Lower lobe of right lung (tissue), 2 donors: Measurements from ENCODE around the gene SLC10A6. TPM values are rescaled to one million over a fixed set of nuclear protein-coding genes. Genes with fewer than 3 reads are reported as not detected.

Source experiments
- ATAC-seq, 2 donors: fragments of 200-7000 bp; cut with Tn5 transposase; one replicate each; pipeline ENCODE4 v1.9.1; 2020 to 2022; ENCODE audit warnings: mild to moderate bottlenecking in 2 of 2, moderate library complexity in 2 of 2
- DNase-seq: peaks from one replicate; pipeline ENCODE4 v3.0.0-alpha.2; 2020
- H3K27ac ChIP-seq: fragments of 200-600 bp; one replicate; pipeline ENCODE4 v1.8.0; 2022
- H3K27me3 ChIP-seq: fragments of 200-600 bp; one replicate; pipeline ENCODE4 v1.8.0; 2022; ENCODE audit warnings: low read depth
- H3K36me3 ChIP-seq: fragments of 200-600 bp; one replicate; pipeline ENCODE4 v1.8.0; 2022; ENCODE audit warnings: mild to moderate bottlenecking
- H3K4me1 ChIP-seq: fragments of 200-600 bp; one replicate; pipeline ENCODE4 v1.8.0; 2022
- H3K4me3 ChIP-seq: fragments of 200-600 bp; one replicate; pipeline ENCODE4 v1.8.0; 2022; ENCODE audit warnings: mild to moderate bottlenecking
- H3K9me3 ChIP-seq: fragments of 200-600 bp; one replicate; pipeline ENCODE4 v1.8.0; 2022
- CTCF ChIP-seq: fragments of 200-600 bp; IDR thresholded peaks from one replicate; pipeline ENCODE4 v1.8.0; 2022; ENCODE audit warnings: antibody characterized with exemption, mild to moderate bottlenecking
- intact Hi-C: fragments of 100-400 bp; cut with DNase I; formaldehyde crosslinking; loops from one replicate; pipeline ENCODE4 v1.11.0; 2022
- total RNA-seq: library from RNA; stranded (reverse); fragmentation: NEBNext Ultra II Directional; extraction: Animal tissue kit (Norgen Biotek cat#: 25700); gene quantifications from one replicate; pipeline ENCODE4 v1.2.1, GENCODE V29; 2021
- donor health status: DM: no; HTN: yes; CAD: no; lungs with severe emphysema.

SLC10A6 gene
- total RNA-seq, 1 donor from 2014 or later, result 0.97 TPM

DNA sequence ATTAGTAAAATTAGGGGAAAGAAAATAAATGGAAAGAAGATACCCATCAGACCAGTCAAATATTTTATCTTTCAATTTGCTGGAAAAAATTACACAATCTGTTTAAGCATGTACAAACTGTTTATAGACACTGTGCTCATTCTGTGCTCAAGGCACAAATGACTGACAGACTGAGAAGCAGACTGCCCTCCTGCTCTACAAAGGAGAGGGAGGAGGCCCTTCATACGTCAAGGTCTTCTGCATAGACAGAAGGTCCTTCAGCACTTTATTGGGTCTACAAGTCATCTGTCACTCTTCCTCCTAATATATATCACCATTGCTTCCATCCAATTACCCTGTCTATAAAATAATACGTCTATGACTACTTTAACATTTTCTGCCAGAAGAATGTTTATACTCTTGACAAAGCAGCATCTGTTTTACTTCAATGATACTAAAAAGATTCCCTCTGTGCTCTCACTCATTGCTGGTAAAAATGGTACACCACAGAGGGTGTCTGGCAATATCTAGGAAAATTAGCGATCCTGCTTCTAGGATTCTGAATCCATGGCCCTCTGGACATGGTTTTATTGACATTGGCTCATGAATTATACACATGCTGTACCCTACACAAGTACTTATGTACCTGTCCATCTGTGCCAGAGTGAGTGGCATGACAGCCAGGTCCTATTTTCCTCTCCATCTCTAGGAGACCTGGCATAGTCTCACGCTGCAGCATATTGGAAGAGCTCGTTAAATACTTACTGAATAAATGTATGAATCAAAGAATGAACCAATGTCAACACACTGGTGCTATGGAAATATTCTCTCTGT lies 11.3 kb downstream of the SLC10A6 start:
- Histone ChIP-seq H3K4me1 (no peaks in the 10 kb centered on the region), H3K36me3 (no peaks in the 10 kb centered on the region), H3K27me3 (no peaks in the 10 kb centered on the region), H3K9me3 (no peaks in the 10 kb centered on the region), H3K4me3 (no peak overlapping the region), H3K27ac (no peak overlapping the region)
- ATAC-seq, result peak in 1 of 2 donors; percentile 52
- intact Hi-C loops, result no loop called here
- DNase-seq, result no peak
- TF ChIP-seq CTCF, result no peak

- no peaks in the 10 kb centered on the region for H3K27me3 ChIP-seq
- no peak for DNase-seq
- H3K9me3 ChIP-seq, result no peaks in the 10 kb centered on the region
- no peak overlapping the region for H3K27ac ChIP-seq
- H3K36me3 ChIP-seq, result no peaks in the 10 kb centered on the region
- TF ChIP-seq CTCF, result no peak
- H3K4me3 ChIP-seq, result no peak overlapping the region
- H3K4me1 ChIP-seq, result no peaks in the 10 kb centered on the region
- ATAC-seq, result no peak
- intact Hi-C loops, result no loop called here
Measured at GRCh38 chr4:86835677-86836076, 13.5 kb downstream of the SLC10A6 start.

DNA sequence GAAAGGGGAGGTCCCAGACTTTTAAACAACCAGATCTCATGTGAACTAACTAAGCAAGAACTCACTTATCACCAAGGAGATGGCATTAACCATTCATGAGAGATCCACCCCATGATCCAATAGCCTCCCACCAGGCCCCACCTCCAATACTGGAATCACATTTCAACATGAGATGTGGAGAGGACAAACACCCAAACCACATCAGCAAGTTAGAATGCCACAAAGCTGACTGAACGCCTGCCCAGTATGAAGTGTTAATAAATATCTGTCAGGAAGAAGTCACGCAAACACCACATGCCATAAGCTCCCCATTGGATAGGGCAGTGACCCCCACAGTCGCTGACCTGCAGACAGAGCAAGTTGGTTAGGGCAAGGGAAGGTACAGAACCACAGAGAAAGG lies 14.3 kb downstream of the SLC10A6 start:
- TF ChIP-seq CTCF, result no peak
- Histone ChIP-seq H3K36me3 (no peaks in the 10 kb centered on the region), H3K4me1 (no peaks in the 10 kb centered on the region), H3K9me3 (no peaks in the 10 kb centered on the region), H3K4me3 (no peak overlapping the region), H3K27ac (no peak overlapping the region), H3K27me3 (no peaks in the 10 kb centered on the region)
- intact Hi-C loops, result no loop called here
- ATAC-seq, result no peak
- DNase-seq, result no peak

GRCh38 chr4:86833615-86834014 lies 15.6 kb downstream of the SLC10A6 start:
- no peaks in the 10 kb centered on the region for H3K4me1 ChIP-seq

DNA sequence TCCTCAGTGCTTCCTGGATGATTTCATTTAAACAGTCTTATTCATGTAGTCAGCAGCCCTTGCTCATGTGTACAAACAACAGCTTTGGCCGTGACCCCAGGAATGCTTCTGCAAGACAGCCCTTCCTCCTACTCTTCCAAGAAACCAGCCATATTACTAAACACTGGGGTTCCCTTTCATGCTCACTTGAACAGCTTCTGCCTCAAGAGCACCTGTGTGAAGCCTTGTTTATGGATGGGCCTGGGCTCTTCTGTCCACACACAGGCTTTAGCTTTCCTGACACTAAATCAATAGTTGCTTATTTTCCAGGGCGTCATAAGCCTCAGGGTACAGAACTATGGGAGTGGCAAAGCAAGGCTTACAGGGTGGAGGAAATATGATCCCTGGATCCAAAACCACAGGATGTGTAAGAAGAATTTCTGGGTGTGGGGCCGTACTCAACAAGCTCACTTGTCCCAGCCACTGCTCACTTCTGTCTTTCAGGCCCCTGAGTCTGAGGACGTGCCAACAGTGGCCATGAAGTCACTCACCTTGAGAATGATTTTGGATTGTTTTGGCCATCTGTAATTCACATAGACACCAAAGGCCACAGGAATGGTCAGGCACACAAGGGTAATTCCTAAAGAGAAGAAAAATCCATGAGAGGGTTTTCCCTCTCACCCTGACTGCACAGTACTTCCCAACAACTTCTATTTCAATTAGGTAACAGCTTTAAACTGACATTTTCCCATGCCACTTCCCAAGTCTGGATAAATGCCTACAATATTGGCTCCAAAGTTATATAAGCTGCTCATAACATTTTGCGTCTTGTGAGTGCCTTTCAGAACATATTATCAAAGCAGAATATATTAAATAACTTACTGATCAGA lies 17.7 kb downstream of the SLC10A6 start:
- ATAC-seq (peak; percentile 48 to 81), DNase-seq (peak; percentile 49)
- no peak for TF ChIP-seq CTCF
- intact Hi-C loops, result no loop called here
- Histone ChIP-seq H3K4me1 (no peaks in the 10 kb centered on the region), H3K27ac (no peak overlapping the region), H3K9me3 (no peaks in the 10 kb centered on the region), H3K27me3 (no peaks in the 10 kb centered on the region), H3K4me3 (no peak overlapping the region), H3K36me3 (no peaks in the 10 kb centered on the region)

More at GRCh38 chr4:86833615-86834014, 15.6 kb downstream of the SLC10A6 start:
- H3K4me3 ChIP-seq, result no peak overlapping the region
- intact Hi-C loops, result no loop called here
- H3K9me3 ChIP-seq, result no peaks in the 10 kb centered on the region
- H3K27me3 ChIP-seq, result no peaks in the 10 kb centered on the region
- no peak for ATAC-seq
- no peaks in the 10 kb centered on the region for H3K36me3 ChIP-seq
- H3K27ac ChIP-seq, result no peak overlapping the region
- no peak for TF ChIP-seq CTCF
- DNase-seq, result no peak
